ENCODE data around the gene SRXN1. TPM values are rescaled to one million over a fixed set of nuclear protein-coding genes. Genes with fewer than 3 reads are reported as not detected.

SRXN1 gene
- total RNA-seq (2022; extraction: Qiagen RNA extraction), result 193 to 242 TPM (median 204 TPM) in 5 replicates

DNA sequence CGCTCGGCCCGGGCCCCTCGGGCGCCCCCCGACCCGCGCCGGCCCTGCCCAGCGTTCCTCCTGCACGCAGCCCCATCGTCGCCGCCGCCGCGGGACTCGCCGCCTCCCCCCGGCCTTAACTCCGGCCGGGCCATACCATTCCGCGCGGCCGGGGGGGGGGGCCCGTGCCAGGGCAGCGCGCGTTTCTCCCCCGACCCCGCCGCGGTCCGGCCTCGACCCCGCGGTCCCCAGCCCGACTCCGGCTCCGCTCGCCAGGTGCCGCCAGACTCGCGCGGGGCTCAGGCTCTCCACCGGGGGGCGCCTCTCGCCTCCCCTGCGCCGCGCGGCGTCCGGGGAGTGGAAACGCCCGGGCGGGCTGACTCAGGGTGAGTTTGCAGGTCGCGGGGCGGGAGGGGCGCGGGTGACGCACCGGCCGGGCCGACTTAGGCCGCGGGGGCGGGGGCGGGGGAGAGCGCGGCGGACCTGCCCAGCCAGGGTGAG lies at the start of gene SRXN1:
SRXN1 (minus strand) TSS at position 91 of the 480 bp plus-strand sequence; CDS start at position 76, 15 bp downstream.

DNA sequence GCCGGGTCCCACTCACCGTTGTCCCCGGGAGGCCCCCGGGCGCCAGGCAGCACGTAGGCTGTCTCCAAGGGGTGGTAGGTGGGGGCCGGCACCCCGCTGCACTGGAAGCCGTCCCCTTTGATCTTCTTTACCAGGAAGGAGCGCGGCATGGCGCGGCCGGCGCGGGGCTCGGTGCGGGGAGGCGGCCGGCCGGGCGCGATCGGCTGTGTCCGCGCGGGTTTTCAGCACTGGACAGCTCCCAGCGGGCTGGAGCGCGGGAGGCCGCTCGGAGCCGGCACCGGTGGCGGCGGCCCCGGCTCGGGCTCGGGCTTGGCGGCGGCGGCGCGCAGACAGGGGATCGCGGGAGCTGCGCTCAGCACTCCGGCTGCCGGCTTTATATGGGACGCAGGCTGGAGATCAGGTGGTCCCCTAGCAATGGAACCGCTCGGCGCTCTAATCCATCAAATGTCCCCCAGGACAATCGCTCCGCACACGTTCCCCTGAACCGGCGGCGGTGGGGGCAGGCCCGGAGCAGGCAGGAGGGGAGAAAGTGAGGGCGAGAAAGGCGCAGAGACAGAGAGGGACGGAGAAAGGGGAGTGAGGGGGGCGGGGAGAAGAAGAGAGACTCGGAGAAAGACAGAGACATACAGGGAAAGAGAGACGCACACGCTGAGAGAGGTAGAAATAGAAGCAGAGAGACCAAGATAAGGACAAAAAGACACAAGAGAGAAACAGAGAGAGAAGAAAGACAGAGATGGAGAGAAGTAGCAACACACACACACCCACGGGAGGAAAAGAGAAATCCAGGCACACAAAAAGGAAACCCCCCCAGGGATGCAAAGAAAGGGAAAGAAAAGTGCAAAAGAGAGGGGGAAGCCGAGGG lies 22.7 kb upstream of the SRXN1 start, which contains the start of gene SCRT2:
SCRT2 (minus strand) TSS at position 350 of the 862 bp plus-strand sequence; CDS start at position 149, 201 bp downstream.

DNA sequence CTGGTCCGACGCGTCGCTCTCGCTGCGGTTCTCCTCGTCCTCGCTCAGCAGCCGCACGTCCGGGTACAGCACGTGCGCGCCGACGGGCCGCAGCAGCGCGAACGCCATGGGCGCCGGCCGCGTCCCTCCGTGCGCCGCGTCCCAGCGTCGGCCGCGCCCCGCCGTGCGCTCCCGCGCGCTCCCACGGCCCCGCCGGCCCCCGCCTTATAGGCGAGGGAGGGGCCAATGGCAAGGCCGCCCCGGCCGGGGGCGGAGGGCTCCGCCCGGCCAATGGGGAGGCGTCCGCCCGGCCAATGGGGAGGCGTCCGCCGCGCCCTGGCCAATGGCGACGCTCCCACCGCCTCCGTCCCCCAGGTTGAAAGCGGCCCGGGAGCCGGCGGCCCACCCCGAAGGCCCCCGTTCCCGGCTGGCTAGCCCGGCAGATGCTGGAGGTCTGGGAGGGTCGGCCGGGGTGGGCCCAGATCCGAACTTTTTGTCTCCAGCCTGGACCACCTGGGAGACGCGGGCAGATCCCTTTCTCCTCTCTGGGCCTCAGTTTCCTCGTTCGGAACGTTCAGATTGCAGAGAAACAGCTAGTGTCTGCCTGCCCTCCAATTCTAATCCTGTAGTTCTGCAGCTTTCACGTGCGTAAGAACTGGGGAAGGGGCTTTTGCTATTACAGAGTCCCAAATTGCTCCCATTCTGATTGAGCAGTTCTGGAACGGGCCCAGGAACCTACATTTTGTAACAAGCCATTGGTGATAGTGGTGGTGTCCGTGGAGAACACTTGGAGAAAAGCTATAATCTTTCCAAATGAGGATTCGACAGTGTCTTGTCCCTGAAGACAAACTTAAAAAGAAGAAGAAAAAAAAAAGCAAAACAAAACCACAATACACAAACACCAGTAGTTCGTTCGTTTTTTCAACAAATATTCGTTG lies 42.6 kb downstream of the SRXN1 start, which contains the start of gene TCF15:
TCF15 (minus strand) TSS at position 180 of the 917 bp plus-strand sequence; CDS start at position 108, 72 bp downstream.

Other genes starting within 250 kb of the SRXN1 start
- gene RBCK1, start 244.9 kb downstream of the SRXN1 start, total RNA-seq (2022; extraction: Qiagen RNA extraction), result 100 to 142 TPM (median 138 TPM) in 5 replicates
- 30.9 to 34.9 TPM (median 33.9 TPM) in 5 replicates for gene TBC1D20, start 190.7 kb downstream of the SRXN1 start, total RNA-seq (2022; extraction: Qiagen RNA extraction)
- 131 to 157 TPM (median 146 TPM) in 5 replicates for gene CSNK2A1, start 109.4 kb downstream of the SRXN1 start, total RNA-seq (2022; extraction: Qiagen RNA extraction)
- gene TCF15, start 42.9 kb downstream of the SRXN1 start, total RNA-seq (2022; extraction: Qiagen RNA extraction), result not detected in 5 replicates
- gene SCRT2, start 22.6 kb upstream of the SRXN1 start, total RNA-seq (2022; extraction: Qiagen RNA extraction), result 0.08 TPM in 1 of 5 replicates, not detected in the others
- 0.32 to 0.57 TPM (median 0.48 TPM) in 5 replicates for gene SLC52A3, start 115.3 kb upstream of the SRXN1 start, total RNA-seq (2022; extraction: Qiagen RNA extraction)
- gene FAM110A, start 180.5 kb upstream of the SRXN1 start, total RNA-seq (2022; extraction: Qiagen RNA extraction), result 5.3 to 11.3 TPM (median 10.3 TPM) in 5 replicates